Measurements from ENCODE around the gene LENEP.

LENEP gene

GRCh38 chr1:155030899-155031298 is 37.5 kb downstream of the LENEP start:
- H3K36me3 Mint-ChIP-seq, result no peaks in the 10 kb centered on the region
- no peak for ATAC-seq
- H3K4me1 Mint-ChIP-seq, result peaks cover 6% of the 10 kb centered on the region
- H3K27ac Mint-ChIP-seq, result no peak overlapping the region
- peaks cover 24% of the 10 kb centered on the region for H3K27me3 Mint-ChIP-seq
- H3K9me3 Mint-ChIP-seq, result no peaks in the 10 kb centered on the region
- H3K4me3 Mint-ChIP-seq, result no peak overlapping the region

- H3K27ac Mint-ChIP-seq, result no peak overlapping the region
- no peaks in the 10 kb centered on the region for H3K9me3 Mint-ChIP-seq
- H3K36me3 Mint-ChIP-seq, result no peaks in the 10 kb centered on the region
- no peak for ATAC-seq
- peaks cover 6% of the 10 kb centered on the region for H3K4me1 Mint-ChIP-seq
- H3K4me3 Mint-ChIP-seq, result no peak overlapping the region
- peaks cover 28% of the 10 kb centered on the region for H3K27me3 Mint-ChIP-seq
Observed at GRCh38 chr1:155032886-155033285, 39.5 kb downstream of the LENEP start.

- peaks cover 34% of the 10 kb centered on the region for H3K27me3 Mint-ChIP-seq
- H3K36me3 Mint-ChIP-seq, result no peaks in the 10 kb centered on the region
Observed at GRCh38 chr1:155033524-155033923, 40.1 kb downstream of the LENEP start, which contains the start of the genes DCST1 and DCST2. TSS of gene DCST1 (plus strand) at chr1:155033824. CDS start at chr1:155034037, 213 bp downstream. TSS of gene DCST2 (minus strand) at chr1:155033781. CDS start at chr1:155033701, 80 bp downstream.

GRCh38 chr1:155034318-155035208 is 41.2 kb downstream of the LENEP start:
- no peaks in the 10 kb centered on the region for H3K4me1 Mint-ChIP-seq
- ATAC-seq, result no peak

More at GRCh38 chr1:155033524-155033923, 40.1 kb downstream of the LENEP start, which contains the start of the genes DCST1 and DCST2:
- ATAC-seq, result no peak
- Mint-ChIP-seq H3K4me3 (no peak within 1 kb of the TSS), H3K9me3 (no peaks in the 10 kb centered on the region), H3K27ac (no peak within 1 kb of the TSS), H3K4me1 (peaks cover 6% of the 10 kb centered on the region)

GRCh38 chr1:155035936-155036335 is 42.5 kb downstream of the LENEP start:
- H3K9me3 Mint-ChIP-seq, result no peaks in the 10 kb centered on the region
- no peaks in the 10 kb centered on the region for H3K36me3 Mint-ChIP-seq
- ATAC-seq, result no peak
- no peaks in the 10 kb centered on the region for H3K4me1 Mint-ChIP-seq
- no peak overlapping the region for H3K4me3 Mint-ChIP-seq
- peaks cover 52% of the 10 kb centered on the region for H3K27me3 Mint-ChIP-seq
- H3K27ac Mint-ChIP-seq, result no peak overlapping the region

More at GRCh38 chr1:155034318-155035208, 41.2 kb downstream of the LENEP start:
- H3K4me3 Mint-ChIP-seq, result no peak overlapping the region
- H3K27me3 Mint-ChIP-seq, result peaks cover 44% of the 10 kb centered on the region
- H3K36me3 Mint-ChIP-seq, result no peaks in the 10 kb centered on the region
- no peaks in the 10 kb centered on the region for H3K9me3 Mint-ChIP-seq
- H3K27ac Mint-ChIP-seq, result no peak overlapping the region

GRCh38 chr1:155037043-155037442 is 43.7 kb downstream of the LENEP start:
- no peak overlapping the region for H3K4me3 Mint-ChIP-seq
- no peak overlapping the region for H3K27ac Mint-ChIP-seq
- H3K9me3 Mint-ChIP-seq, result no peaks in the 10 kb centered on the region
- peaks cover 57% of the 10 kb centered on the region for H3K27me3 Mint-ChIP-seq
- ATAC-seq, result no peak
- no peaks in the 10 kb centered on the region for H3K36me3 Mint-ChIP-seq
- H3K4me1 Mint-ChIP-seq, result no peaks in the 10 kb centered on the region

GRCh38 chr1:155037851-155038441 is 44.6 kb downstream of the LENEP start:
- Mint-ChIP-seq H3K36me3 (no peaks in the 10 kb centered on the region), H3K27ac (no peak overlapping the region), H3K9me3 (no peaks in the 10 kb centered on the region), H3K27me3 (peaks cover 57% of the 10 kb centered on the region), H3K4me3 (no peak overlapping the region), H3K4me1 (no peaks in the 10 kb centered on the region)
- ATAC-seq, result no peak

GRCh38 chr1:155038602-155039307 is 45.4 kb downstream of the LENEP start:
- peaks cover 55% of the 10 kb centered on the region for H3K27me3 Mint-ChIP-seq
- no peak overlapping the region for H3K4me3 Mint-ChIP-seq
- no peaks in the 10 kb centered on the region for H3K36me3 Mint-ChIP-seq
- H3K4me1 Mint-ChIP-seq, result no peaks in the 10 kb centered on the region
- H3K27ac Mint-ChIP-seq, result no peak overlapping the region
- H3K9me3 Mint-ChIP-seq, result no peaks in the 10 kb centered on the region
- no peak for ATAC-seq

- no peaks in the 10 kb centered on the region for H3K36me3 Mint-ChIP-seq
- no peak for ATAC-seq
- no peaks in the 10 kb centered on the region for H3K9me3 Mint-ChIP-seq
- H3K4me1 Mint-ChIP-seq, result peaks cover under 1% of the 10 kb centered on the region
- no peak overlapping the region for H3K4me3 Mint-ChIP-seq
- no peak overlapping the region for H3K27ac Mint-ChIP-seq
- H3K27me3 Mint-ChIP-seq, result peaks cover 50% of the 10 kb centered on the region
Observed at GRCh38 chr1:155039308-155039669, 45.9 kb downstream of the LENEP start.

- Mint-ChIP-seq H3K27ac (no peak overlapping the region), H3K36me3 (no peaks in the 10 kb centered on the region), H3K4me1 (peaks cover 10% of the 10 kb centered on the region), H3K27me3 (peaks cover 40% of the 10 kb centered on the region), H3K4me3 (no peak overlapping the region), H3K9me3 (no peaks in the 10 kb centered on the region)
- ATAC-seq, result no peak
Observed at GRCh38 chr1:155040358-155041093, 47.1 kb downstream of the LENEP start.

GRCh38 chr1:155042789-155043188 is 49.4 kb downstream of the LENEP start:
- H3K27me3 Mint-ChIP-seq, result peaks cover 37% of the 10 kb centered on the region
- H3K4me1 Mint-ChIP-seq, result peaks cover 10% of the 10 kb centered on the region
- no peak for ATAC-seq
- H3K27ac Mint-ChIP-seq, result no peak overlapping the region
- H3K4me3 Mint-ChIP-seq, result no peak overlapping the region
- no peaks in the 10 kb centered on the region for H3K36me3 Mint-ChIP-seq
- H3K9me3 Mint-ChIP-seq, result no peaks in the 10 kb centered on the region

GRCh38 chr1:155043301-155043702 is 49.9 kb downstream of the LENEP start:
- no peaks in the 10 kb centered on the region for H3K9me3 Mint-ChIP-seq
- H3K4me1 Mint-ChIP-seq, result peaks cover 10% of the 10 kb centered on the region
- peaks cover 32% of the 10 kb centered on the region for H3K27me3 Mint-ChIP-seq
- no peak overlapping the region for H3K4me3 Mint-ChIP-seq
- ATAC-seq, result no peak
- H3K36me3 Mint-ChIP-seq, result no peaks in the 10 kb centered on the region
- H3K27ac Mint-ChIP-seq, result no peak overlapping the region

- no peak overlapping the region for H3K27ac Mint-ChIP-seq
- H3K27me3 Mint-ChIP-seq, result peaks cover 27% of the 10 kb centered on the region
- no peak overlapping the region for H3K4me3 Mint-ChIP-seq
- H3K4me1 Mint-ChIP-seq, result peaks cover 10% of the 10 kb centered on the region
- ATAC-seq, result no peak
- H3K9me3 Mint-ChIP-seq, result no peaks in the 10 kb centered on the region
- no peaks in the 10 kb centered on the region for H3K36me3 Mint-ChIP-seq
Observed at GRCh38 chr1:155043793-155044192, 50.4 kb downstream of the LENEP start.

Data from stimulated activated memory B cell treated with anti-CD40 and anti-IgM and Interleukin-4, amounts not matched to agents 10 μg/mL and 1 μg/mL and 100 μg/mL, for 72 hours (primary cell).